Measurements from ENCODE around the gene RIN1. TPM values are rescaled to one million over a fixed set of nuclear protein-coding genes. Genes with fewer than 3 reads are reported as not detected.

RIN1 gene
- total RNA-seq, 1 donor from 2014 or later: 0.56 TPM

- no peak overlapping the region for H3K27ac Mint-ChIP-seq
- no peaks in the 10 kb centered on the region for H3K9me3 Mint-ChIP-seq
- Histone ChIP-seq H3K9me3 (ENCODE audit: low read depth) (no peaks in the 10 kb centered on the region), H3K4me2 (no peak overlapping the region), H2AFZ (replicated peaks) (no peak overlapping the region), H3K4me1 (peaks cover 22% of the 10 kb centered on the region), H3K36me3 (no peaks in the 10 kb centered on the region), H4K20me1 (ENCODE audit: low read depth) (peaks cover 56% of the 10 kb centered on the region), H3K27ac (no peak overlapping the region), H3K4me3 (no peak overlapping the region), H3K27me3 (peaks cover 6% of the 10 kb centered on the region), H3K9ac (no peak overlapping the region), H3F3A (ENCODE audit: low read depth) (peaks cover 24% of the 10 kb centered on the region), H3K79me2 (ENCODE audit: low read depth) (peaks cover 8% of the 10 kb centered on the region)
- no peak for TF ChIP-seq CTCF (IDR thresholded peaks at IDR 0.05)
- no peak for TF ChIP-seq EZH2 (IDR thresholded peaks at IDR 0.05)
- no peak for TF ChIP-seq EZH2phosphoT487 (IDR thresholded peaks at IDR 0.05)
- no peaks in the 10 kb centered on the region for H3K36me3 Mint-ChIP-seq
- H3K4me1 Mint-ChIP-seq: peaks cover 57% of the 10 kb centered on the region
- peaks cover 2% of the 10 kb centered on the region for H3K27me3 Mint-ChIP-seq (ENCODE audit: insufficient read depth, low read depth)
- H3K4me3 Mint-ChIP-seq: peak overlapping the region; percentile 55
- DNase-seq (ENCODE audit: low spot score): no peak
Measured at GRCh38 chr11:66283461-66284105, 52.7 kb downstream of the RIN1 start.

- Mint-ChIP-seq H3K36me3 (no peaks in the 10 kb centered on the region), H3K4me3 (peak overlapping the region; percentile 67), H3K4me1 (peaks cover 54% of the 10 kb centered on the region), H3K9me3 (no peaks in the 10 kb centered on the region), H3K27ac (no peak overlapping the region), H3K27me3 (ENCODE audit: insufficient read depth, low read depth) (peaks cover 2% of the 10 kb centered on the region)
- H3K27me3 ChIP-seq: peaks cover 8% of the 10 kb centered on the region
- peaks cover 22% of the 10 kb centered on the region for H3K4me1 ChIP-seq
- peaks cover 25% of the 10 kb centered on the region for H3F3A ChIP-seq (ENCODE audit: low read depth)
- no peak for TF ChIP-seq EZH2phosphoT487 (IDR thresholded peaks at IDR 0.05)
- TF ChIP-seq CTCF (IDR thresholded peaks at IDR 0.05): peak; percentile 91
- H3K27ac ChIP-seq: no peak overlapping the region
- no peaks in the 10 kb centered on the region for H3K79me2 ChIP-seq (ENCODE audit: low read depth)
- no peaks in the 10 kb centered on the region for H3K9me3 ChIP-seq (ENCODE audit: low read depth)
- no peak overlapping the region for H3K4me3 ChIP-seq
- no peak overlapping the region for H3K9ac ChIP-seq
- peak overlapping the region; percentile 70 for H3K4me2 ChIP-seq
- no peaks in the 10 kb centered on the region for H3K36me3 ChIP-seq
- H4K20me1 ChIP-seq (ENCODE audit: low read depth): peaks cover 52% of the 10 kb centered on the region
- peak; percentile 100 for DNase-seq (ENCODE audit: low spot score)
- H2AFZ ChIP-seq (replicated peaks): no peak overlapping the region
Measured at GRCh38 chr11:66282468-66283455, 53.5 kb downstream of the RIN1 start.

Small RNA genes within 50 kb of the gene (small RNA-seq; reads per million reads assigned to genes)
- not detected for gene RF00017

Other genes starting within 250 kb of the RIN1 start
- 10.6 and 38.2 TPM in 2 replicates for gene KLC2, start 78.7 kb downstream of the RIN1 start, total RNA-seq (ENCODE audit: low replicate concordance)
- 54.0 and 85.5 TPM in 2 replicates for gene RAB1B, start 67.8 kb downstream of the RIN1 start, total RNA-seq (ENCODE audit: low replicate concordance)
- 5.6 and 5.7 TPM in 2 replicates for gene CNIH2, start 58.3 kb downstream of the RIN1 start, total RNA-seq (ENCODE audit: low replicate concordance)
- gene YIF1A, start 47.3 kb downstream of the RIN1 start, total RNA-seq (ENCODE audit: low replicate concordance): 19.0 and 41.0 TPM in 2 replicates
- 0.03 TPM in 1 of 2 replicates, not detected in the other for gene TMEM151A, start 44.5 kb downstream of the RIN1 start, total RNA-seq (ENCODE audit: low replicate concordance)
- 0.62 and 0.99 TPM in 2 replicates for gene CD248, start 19.4 kb downstream of the RIN1 start, total RNA-seq (ENCODE audit: low replicate concordance)
- 16.4 and 34.6 TPM in 2 replicates for gene BRMS1, start 8.7 kb upstream of the RIN1 start, total RNA-seq (ENCODE audit: low replicate concordance)
- gene B4GAT1, start 11.2 kb upstream of the RIN1 start, total RNA-seq (ENCODE audit: low replicate concordance): 40.9 and 57.1 TPM in 2 replicates
- gene SLC29A2, start 35.3 kb upstream of the RIN1 start, total RNA-seq (ENCODE audit: low replicate concordance): 6.9 and 15.3 TPM in 2 replicates
- gene NPAS4, start 84.6 kb upstream of the RIN1 start, total RNA-seq (ENCODE audit: low replicate concordance): 0.65 TPM in 1 of 2 replicates, not detected in the other
- gene MRPL11, start 102.4 kb upstream of the RIN1 start, total RNA-seq (ENCODE audit: low replicate concordance): 82.0 and 131 TPM in 2 replicates
- gene PELI3, start 130.5 kb upstream of the RIN1 start, total RNA-seq (ENCODE audit: low replicate concordance): 2.7 and 9.1 TPM in 2 replicates
- gene DPP3, start 144.0 kb upstream of the RIN1 start, total RNA-seq (ENCODE audit: low replicate concordance): 41.3 and 70.1 TPM in 2 replicates
- 42.0 and 68.9 TPM in 2 replicates for gene BBS1, start 174.2 kb upstream of the RIN1 start, total RNA-seq (ENCODE audit: low replicate concordance)
- 4.1 and 10.0 TPM in 2 replicates for gene ZDHHC24, start 209.6 kb upstream of the RIN1 start, total RNA-seq (ENCODE audit: low replicate concordance)
- 20.2 and 33.0 TPM in 2 replicates for gene ACTN3, start 210.5 kb upstream of the RIN1 start, total RNA-seq (ENCODE audit: low replicate concordance)
- 1.1 TPM in 1 of 2 replicates, not detected in the other for gene CTSF, start 232.2 kb upstream of the RIN1 start, total RNA-seq (ENCODE audit: low replicate concordance)